GM19239 (cell line): ENCODE data around the gene SPPL2B.

ENCODE experiments used
- DNase-seq: peaks from one replicate; pipeline ENCODE4 v3.0.0; 2011; ENCODE audit warnings: low spot score; ENCODE audit not compliant: insufficient read length
- FAIRE-seq: peaks from 2 replicates; lab custom pipeline; 2011; peaks lifted over from hg19 to GRCh38; lab: Jason Lieb, UNC

Gene SPPL2B

GRCh38 chr19:2398735-2399305 is 70.3 kb downstream of the SPPL2B start:
- no peak for FAIRE-seq
- DNase-seq: no peak

- FAIRE-seq (no peak), DNase-seq (no peak)
Observed at GRCh38 chr19:2399582-2399981, 71.1 kb downstream of the SPPL2B start.
